H1 (cell line): ENCODE measurements around the gene PWP1.

Experiments used
- ASH2L ChIP-seq: fragments of 200-600, 300-600 bp; sonication (generic); IDR thresholded peaks from one replicate; pipeline ENCODE4 v1.7.1; 2017; ENCODE audit warnings: low read length
- CHD2 ChIP-seq: IDR thresholded peaks from 2 replicates; pipeline ENCODE4 v1.6.1; 2012; ENCODE audit warnings: low read length, improper control_type of control experiment
- EZH2 ChIP-seq: fragments of 200-600 bp; sonication (generic); IDR thresholded peaks from 2 replicates; pipeline ENCODE4 v1.7.1; 2012; ENCODE audit warnings: low read depth, mild to moderate bottlenecking, moderate library complexity, low read length, inconsistent platforms; ENCODE audit not compliant: severe bottlenecking
- GABPA ChIP-seq: IDR thresholded peaks from 2 replicates; pipeline ENCODE4 v1.6.1; 2011; ENCODE audit warnings: mild to moderate bottlenecking, low read length, moderate library complexity, borderline replicate concordance; ENCODE audit not compliant: insufficient read depth
- JUN ChIP-seq: IDR thresholded peaks from 2 replicates; pipeline ENCODE4 v1.6.1; 2011; ENCODE audit warnings: low read depth, mild to moderate bottlenecking, improper control_type of control experiment, low read length
- POLR2A ChIP-seq, 2 experiments: IDR thresholded peaks; 1 replicate in 1 of 2; 2 replicates in 1 of 2; pipeline ENCODE4 v1.6.1; 2011; ENCODE audit warnings: low read depth in 2 of 2, low read length in 2 of 2, mild to moderate bottlenecking in 2 of 2; ENCODE audit errors: control extremely low read depth in 1 of 2
- POLR2AphosphoS5 ChIP-seq: IDR thresholded peaks from 2 replicates; pipeline ENCODE4 v1.6.1; 2011; ENCODE audit warnings: low read depth, low read length
- TAF1 ChIP-seq: IDR thresholded peaks from 2 replicates; pipeline ENCODE4 v1.6.1; 2011; ENCODE audit warnings: mild to moderate bottlenecking, low read depth, low read length
- TF ChIP-seq, protein P1 (sequence below), 3 experiments: IDR thresholded peaks; 1 replicate in 2 of 3; 2 replicates in 1 of 3; pipeline versions ENCODE4 v1.5.1 to v1.6.1; 2011; ENCODE audit warnings: low read length in 3 of 3, mild to moderate bottlenecking in 3 of 3, inconsistent platforms in 2 of 3, low read depth in 1 of 3, moderate library complexity in 1 of 3; ENCODE audit not compliant: insufficient read depth in 1 of 3; ENCODE audit errors: control extremely low read depth in 1 of 3
- TF ChIP-seq, protein P2 (sequence below): IDR thresholded peaks from 2 replicates; pipeline ENCODE4 v1.6.1; 2011; ENCODE audit warnings: low read length, improper control_type of control experiment
- TF ChIP-seq, protein P3 (sequence below): IDR thresholded peaks from 2 replicates; pipeline ENCODE4 v1.6.1; 2012; ENCODE audit warnings: low read length, inconsistent platforms

DNA sequence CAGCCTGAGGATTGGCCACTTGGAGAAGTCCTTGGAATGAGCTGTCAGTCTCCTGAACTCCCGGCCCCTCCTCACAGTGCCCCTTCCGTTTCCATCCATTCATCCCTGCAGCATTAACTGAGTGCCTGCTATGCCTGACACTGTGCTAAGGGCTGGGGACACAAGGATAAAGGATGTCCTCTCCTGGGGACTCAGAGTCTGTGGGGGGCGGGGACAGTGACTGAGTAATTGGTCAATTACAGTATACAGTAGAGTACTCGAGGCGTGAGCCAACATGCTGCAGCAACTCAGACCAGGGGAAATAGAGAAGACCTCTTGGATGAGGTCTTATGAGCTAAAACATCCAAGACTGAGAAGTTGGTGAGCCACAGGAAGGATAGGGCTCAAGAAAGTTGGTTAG, 43.4 kb upstream of the PWP1 start:
- TF ChIP-seq, protein P1, sequence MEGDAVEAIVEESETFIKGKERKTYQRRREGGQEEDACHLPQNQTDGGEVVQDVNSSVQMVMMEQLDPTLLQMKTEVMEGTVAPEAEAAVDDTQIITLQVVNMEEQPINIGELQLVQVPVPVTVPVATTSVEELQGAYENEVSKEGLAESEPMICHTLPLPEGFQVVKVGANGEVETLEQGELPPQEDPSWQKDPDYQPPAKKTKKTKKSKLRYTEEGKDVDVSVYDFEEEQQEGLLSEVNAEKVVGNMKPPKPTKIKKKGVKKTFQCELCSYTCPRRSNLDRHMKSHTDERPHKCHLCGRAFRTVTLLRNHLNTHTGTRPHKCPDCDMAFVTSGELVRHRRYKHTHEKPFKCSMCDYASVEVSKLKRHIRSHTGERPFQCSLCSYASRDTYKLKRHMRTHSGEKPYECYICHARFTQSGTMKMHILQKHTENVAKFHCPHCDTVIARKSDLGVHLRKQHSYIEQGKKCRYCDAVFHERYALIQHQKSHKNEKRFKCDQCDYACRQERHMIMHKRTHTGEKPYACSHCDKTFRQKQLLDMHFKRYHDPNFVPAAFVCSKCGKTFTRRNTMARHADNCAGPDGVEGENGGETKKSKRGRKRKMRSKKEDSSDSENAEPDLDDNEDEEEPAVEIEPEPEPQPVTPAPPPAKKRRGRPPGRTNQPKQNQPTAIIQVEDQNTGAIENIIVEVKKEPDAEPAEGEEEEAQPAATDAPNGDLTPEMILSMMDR (IDR thresholded peaks at IDR 0.05; ENCODE audit: control extremely low read depth in 1 of 3, insufficient read depth in 1 of 3, low read depth in 1 of 3, low read length in 3 of 3), result no peak
- TF ChIP-seq, protein P2, sequence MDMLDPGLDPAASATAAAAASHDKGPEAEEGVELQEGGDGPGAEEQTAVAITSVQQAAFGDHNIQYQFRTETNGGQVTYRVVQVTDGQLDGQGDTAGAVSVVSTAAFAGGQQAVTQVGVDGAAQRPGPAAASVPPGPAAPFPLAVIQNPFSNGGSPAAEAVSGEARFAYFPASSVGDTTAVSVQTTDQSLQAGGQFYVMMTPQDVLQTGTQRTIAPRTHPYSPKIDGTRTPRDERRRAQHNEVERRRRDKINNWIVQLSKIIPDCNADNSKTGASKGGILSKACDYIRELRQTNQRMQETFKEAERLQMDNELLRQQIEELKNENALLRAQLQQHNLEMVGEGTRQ, result no peak
- TF ChIP-seq, protein P3, sequence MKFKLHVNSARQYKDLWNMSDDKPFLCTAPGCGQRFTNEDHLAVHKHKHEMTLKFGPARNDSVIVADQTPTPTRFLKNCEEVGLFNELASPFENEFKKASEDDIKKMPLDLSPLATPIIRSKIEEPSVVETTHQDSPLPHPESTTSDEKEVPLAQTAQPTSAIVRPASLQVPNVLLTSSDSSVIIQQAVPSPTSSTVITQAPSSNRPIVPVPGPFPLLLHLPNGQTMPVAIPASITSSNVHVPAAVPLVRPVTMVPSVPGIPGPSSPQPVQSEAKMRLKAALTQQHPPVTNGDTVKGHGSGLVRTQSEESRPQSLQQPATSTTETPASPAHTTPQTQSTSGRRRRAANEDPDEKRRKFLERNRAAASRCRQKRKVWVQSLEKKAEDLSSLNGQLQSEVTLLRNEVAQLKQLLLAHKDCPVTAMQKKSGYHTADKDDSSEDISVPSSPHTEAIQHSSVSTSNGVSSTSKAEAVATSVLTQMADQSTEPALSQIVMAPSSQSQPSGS, result no peak
- TF ChIP-seq JUN, result no peak
- no peak for TF ChIP-seq ASH2L
- TF ChIP-seq POLR2AphosphoS5, result no peak
- no peak for TF ChIP-seq POLR2A (IDR thresholded peaks at IDR 0.05; ENCODE audit: control extremely low read depth in 1 of 2, low read depth in 2 of 2, low read length in 2 of 2)
- TF ChIP-seq GABPA, result no peak
- TF ChIP-seq CHD2, result no peak
- no peak for TF ChIP-seq EZH2
- no peak for TF ChIP-seq TAF1
